CD4-positive, alpha-beta T cell treated with Interleukin-1 beta for 1 hour (primary cell): ENCODE results near the gene RUVBL2.
"Not testable (repeated sequence)": the region's sequence is repeated elsewhere in the genome, so short reads cannot be mapped to it uniquely, and the experiment has no call there.

Experiments
- DNase-seq, 2 donors: peaks; one replicate each; pipeline ENCODE4 v3.0.0-alpha.2; 2020 to 2022

RUVBL2 gene

DNA sequence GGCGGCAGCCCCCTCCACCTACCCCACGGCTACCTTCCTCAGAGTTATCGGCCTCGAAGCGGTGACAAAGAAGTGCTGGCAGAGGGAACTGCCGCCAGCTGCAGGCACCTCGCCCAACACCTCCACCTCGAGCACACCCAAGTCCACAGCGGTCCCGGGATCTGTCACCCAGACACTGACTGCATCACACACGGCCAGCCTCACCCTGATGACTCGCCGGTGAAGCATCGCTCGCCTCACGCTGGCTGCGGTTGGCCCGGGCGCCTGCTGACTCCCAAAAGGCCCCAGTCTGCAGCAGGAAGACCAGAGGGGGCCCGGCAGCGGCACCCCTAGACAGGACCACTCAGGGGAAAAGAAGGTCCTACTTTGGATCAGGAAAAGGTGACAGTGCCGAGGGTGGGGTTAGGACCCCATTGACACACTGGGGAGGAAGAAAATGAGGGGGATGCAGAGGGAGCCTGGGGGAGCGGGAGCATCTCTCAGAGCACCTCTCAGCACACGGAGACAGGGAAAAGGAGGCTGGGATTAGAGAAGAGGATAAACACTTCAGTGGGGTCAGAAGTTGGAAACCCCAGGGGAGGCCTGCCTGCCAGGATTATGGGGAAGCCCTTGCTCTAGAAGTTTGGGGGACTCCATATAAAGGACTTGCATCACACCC lies 56.8 kb downstream of the RUVBL2 start:
- DNase-seq: not testable (repeated sequence)

DNA sequence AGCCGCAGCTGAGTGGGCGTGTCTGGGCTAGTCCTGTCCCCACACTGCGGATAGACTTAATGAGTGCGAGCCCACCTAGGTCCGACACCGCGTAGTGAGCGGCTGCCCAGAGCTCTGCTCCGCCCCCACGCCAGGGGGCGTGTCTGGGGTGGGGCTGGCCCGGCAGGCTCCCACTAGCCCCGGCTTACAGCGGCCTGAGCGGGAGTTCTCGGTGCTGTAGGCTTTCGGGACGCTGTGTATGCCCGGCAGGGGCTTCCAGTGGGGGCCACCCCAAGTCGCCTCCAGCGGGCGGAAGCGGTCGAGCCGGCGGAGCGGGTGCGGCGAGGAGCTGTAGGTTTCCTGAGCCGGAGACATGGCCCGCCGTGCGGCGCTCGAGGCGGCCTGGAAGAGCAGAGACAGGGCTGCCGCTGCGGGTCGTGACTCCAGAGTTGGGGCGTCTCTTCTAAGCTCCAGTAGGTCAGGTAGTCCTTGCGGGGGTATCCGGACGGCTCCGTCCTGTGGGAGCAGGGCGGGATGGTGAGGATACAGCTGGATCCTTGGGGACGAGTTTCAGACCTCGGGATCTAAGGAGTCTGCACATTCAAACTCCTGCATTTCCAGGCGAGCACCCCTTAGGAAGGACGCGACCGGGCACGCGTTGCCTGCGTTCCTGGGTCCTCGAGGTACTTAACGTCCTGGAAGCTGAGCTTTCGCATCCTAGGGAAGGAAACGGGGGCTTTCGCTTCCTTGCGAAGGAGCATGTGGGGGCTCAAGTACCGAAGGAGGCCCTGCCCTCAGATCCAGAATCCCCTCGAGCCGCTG lies 62.6 kb downstream of the RUVBL2 start:
- peak; percentile 34 to 45 for DNase-seq

DNA sequence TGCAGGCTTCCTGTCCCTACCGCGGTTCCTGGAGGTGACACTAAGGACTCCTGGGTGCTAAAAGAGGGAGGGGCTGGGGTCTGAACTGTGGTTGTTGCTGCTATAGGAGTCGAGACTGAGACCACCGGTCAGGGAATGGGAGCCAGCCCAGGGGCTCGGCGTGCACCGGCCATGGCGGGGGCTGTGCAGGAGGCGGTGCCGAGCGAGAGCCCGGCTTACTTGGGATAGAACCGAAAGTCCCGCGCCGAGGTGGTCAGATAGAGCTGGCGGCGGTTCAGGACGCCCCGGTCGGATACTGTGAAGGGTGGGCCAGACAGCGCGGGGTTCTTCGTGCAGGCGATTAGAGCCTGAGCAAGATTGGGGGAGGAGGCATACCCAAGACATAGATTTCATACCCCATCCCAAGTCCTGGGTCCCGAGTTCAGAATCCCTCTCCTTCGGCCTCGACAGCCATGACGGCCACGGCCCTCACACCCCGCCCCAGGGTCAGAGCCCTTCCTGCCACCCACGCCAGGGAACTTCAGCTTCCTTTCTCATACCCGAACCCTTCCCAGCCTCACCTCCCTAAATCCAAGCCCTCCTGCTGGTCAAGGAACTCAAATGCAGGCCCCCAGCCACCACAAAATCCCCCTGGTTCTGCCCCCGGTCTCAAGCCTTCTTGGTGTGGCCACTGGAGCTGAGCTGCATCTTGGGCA lies 63.4 kb downstream of the RUVBL2 start:
- DNase-seq: not testable (repeated sequence)

DNA sequence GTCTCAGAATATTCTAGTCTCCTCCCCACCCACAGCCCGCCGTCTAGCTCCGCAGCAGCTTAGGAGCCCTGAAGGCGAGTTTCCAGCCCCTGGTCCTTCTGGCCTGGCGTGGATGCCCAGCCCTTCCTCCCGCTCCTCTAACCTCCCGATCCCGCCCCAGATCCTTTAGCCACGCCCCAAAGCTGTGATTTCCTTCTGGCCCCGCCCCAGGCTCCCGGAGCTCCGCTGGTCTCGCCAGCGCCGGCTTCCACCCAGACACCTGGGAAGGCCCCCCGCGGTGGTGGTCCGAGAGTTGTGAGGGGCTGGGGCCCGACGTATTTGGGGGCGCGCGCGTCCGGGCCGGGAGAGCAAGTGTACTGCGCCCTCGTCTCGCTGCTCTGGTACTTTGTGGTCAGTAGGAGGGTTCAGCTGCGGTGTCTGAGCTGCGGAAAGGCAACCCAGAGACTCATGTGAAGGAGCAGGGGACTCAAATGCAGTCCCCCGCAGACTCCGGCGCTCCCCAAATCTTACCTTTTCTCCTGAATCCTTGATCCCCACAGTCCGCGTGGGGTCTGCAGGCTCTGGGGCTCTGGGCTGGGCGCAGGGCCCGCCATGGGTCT lies 64.0 kb downstream of the RUVBL2 start, which contains the start of gene CGB7:
Gene CGB7, minus strand, starts transcription at position 114 of the 599 bp plus-strand sequence. CDS start 2,374 bp downstream, outside the sequence.
- peak; percentile 30 to 32 for DNase-seq

DNA sequence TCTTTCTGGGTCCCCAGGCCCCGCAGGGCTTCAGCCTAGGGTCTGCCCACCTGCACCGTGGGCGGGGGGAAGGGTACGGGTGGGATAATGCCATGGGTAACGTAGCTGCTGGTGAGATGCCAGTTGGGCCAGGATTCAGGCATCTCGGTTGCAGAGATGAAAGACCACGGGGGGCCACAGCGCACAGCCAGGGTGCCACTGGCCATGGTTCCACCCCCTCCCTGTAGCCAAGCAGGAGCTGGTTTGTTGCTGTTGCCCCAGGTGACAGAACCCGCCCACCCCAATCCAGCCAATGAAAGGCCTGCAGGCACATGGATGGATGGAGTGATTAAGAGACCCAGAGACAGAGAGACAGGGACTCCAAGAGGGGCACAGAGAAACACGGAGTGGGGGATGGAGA lies 64.9 kb downstream of the RUVBL2 start:
- peak in 1 of 2 donors; percentile 12 for DNase-seq

DNA sequence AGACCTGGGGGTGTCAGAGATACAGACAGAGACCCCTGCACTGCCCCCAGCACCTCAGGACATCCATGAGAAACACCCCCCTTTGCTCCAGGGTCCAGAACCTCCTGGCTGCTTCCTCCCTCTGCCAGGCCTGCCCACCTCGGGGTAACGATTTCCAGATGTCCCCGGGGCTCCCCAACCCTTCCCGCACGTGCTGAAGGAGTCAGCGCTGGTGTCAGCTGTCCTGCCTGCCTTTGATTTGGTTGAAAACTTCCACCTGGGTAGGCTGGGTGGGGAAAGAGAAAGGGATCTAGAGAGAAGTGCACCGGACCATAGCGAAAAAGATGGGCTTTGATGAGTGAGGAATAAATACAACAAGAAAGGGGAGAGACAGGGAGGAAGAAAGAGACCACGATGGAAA lies 65.4 kb downstream of the RUVBL2 start:
- no peak for DNase-seq

DNA sequence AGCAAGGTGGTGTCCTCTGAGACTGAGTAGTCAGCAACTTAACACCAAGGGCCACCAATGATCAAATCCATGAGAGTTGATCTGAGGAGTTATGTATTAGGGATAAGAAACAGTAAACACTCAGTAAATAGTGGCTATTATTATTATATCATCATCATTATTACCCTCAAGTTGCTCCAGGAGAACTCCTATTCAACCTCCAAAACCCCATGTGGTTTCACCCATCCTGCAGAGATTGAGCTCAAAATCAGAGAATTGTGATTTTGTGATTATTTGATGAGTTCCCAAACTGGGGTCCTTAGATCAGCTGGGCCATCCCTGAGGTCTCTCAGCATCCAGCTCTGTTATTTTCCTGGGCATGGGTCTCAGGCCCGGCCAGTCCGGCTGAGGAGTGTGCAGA lies 67.3 kb downstream of the RUVBL2 start:
- DNase-seq: no peak

DNA sequence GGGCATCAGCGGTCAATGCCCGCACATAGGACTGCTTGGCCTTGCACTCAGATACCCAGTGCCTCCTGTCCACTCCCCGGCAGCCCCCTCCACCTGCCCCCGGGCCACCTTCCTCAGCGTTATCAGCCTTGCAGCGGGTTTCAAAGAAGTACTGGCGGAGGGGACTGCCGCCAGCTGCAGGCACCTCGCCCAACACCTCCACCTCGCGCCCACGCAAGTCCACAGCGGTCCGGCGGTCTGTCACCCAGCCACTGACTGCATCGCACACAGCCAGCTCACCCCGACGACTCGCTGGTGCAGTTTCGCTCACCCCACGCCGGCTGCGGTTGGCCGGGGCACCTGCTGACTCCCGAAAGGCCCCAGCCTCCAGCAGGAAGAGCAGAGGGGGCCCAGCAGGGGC lies 67.8 kb downstream of the RUVBL2 start:
- no peak for DNase-seq

DNA sequence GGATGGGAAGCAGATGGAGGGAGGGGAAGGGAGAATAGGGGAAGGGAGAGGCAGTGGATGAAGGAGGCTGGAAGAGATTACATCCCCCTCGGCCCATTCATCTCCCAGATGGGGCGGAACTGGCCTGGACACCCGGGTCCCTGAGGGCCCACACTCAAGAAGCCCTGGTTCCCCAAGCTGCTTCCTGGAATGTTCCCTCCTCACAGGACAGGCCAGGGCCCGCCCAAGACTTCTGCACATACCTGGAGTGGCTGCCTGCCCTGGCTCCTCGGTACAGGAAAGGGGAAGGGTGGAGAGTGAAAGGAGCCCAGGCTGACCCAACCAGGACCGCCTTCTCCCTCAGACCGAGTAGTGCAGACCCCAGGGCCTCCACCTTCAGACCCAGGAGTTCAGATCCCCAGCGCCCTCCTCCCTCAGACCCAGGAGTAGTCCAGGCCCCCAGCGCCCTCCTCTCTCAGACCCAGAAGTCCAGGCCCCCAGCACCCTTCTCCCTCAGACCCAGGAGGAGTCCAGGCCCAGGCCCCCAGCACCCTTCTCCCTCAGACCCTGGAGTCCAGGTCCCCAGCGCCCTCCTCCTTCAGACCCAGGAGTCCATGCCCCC lies 70.4 kb downstream of the RUVBL2 start:
- no peak for DNase-seq

DNA sequence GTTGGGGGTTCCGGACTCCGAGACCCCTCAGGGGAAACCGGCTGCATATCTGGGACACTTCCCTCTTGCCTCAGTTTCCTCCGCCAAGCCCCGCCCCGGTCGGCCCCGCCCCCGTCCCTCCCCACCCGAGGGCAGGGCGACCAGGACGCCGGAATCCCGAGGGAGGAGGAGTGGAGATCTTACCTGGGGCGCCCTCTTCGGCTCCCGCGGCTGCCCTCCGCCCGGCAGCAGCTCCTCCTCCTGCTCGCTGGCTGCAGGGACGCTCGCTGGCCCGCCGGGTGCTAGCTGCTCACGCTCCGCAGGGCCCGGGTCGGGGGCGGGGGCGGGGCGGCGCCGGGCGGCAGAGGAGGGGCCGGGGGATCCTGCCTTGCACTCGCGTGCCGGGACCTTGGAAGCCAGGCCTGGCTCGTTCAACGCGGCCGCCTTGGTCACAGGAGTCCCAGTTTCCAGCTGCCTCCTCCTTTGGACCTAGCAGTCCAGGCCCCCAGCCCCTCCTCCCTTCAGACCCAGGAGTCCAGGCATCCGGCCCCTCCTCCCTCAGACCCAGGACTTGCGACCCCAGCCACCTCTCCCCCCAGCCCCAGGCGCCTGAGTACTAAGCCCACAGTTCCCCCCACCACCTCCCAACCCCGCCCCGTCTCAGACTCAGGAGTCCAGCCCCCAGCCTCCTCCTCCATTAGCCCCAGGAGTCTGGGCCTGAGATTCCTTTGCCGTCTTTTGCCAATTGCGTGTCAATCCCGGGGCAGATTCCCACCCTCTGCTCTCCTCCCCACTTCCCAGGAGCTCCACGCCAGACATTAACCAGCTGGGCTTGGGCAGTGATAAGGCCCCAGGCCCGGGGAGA lies 71.3 kb downstream of the RUVBL2 start, which contains the start of gene NTF4:
Gene NTF4, minus strand, starts transcription at position 51 of the 844 bp plus-strand sequence. CDS start 2,821 bp downstream, outside the sequence.
- no peak for DNase-seq
